Lower leg skin (tissue), 3 donors: ENCODE measurements around the gene SLC7A5.

Experiments used
- POLR2A ChIP-seq, 2 donors: fragments of 450-650 bp; IDR thresholded peaks; one replicate each; pipeline ENCODE4 v1.6.1; 2016 to 2017; ENCODE audit warnings: antibody characterized with exemption in 2 of 2, mild to moderate bottlenecking in 1 of 2, moderate library complexity in 1 of 2
- TF ChIP-seq, protein P1 (sequence below), 3 donors: fragments of 450-650 bp; IDR thresholded peaks; one replicate each; pipeline ENCODE4 v1.5.1; 2016; ENCODE audit warnings: antibody characterized with exemption in 3 of 3, mild to moderate bottlenecking in 3 of 3, moderate library complexity in 2 of 3

DNA sequence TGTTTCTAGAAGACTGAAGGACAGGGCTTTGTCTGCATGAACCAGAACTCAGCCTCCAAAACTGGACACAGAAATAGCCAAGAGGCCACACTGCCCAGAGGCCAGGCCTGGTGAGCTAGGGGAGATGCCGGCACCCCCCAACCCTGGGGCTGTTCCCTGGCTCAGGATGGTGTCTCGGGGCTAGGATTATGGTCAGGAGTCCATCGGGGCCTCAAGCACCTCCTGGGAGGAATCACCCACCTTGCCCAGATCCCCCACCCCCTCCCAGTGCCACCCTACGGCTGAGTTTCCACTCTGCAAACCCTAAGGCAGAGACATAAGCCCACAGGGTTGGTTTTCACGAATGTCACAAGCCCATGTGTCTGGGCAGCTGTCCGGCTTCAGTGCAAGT, 37.2 kb downstream of the SLC7A5 start:
- TF ChIP-seq, protein P1, sequence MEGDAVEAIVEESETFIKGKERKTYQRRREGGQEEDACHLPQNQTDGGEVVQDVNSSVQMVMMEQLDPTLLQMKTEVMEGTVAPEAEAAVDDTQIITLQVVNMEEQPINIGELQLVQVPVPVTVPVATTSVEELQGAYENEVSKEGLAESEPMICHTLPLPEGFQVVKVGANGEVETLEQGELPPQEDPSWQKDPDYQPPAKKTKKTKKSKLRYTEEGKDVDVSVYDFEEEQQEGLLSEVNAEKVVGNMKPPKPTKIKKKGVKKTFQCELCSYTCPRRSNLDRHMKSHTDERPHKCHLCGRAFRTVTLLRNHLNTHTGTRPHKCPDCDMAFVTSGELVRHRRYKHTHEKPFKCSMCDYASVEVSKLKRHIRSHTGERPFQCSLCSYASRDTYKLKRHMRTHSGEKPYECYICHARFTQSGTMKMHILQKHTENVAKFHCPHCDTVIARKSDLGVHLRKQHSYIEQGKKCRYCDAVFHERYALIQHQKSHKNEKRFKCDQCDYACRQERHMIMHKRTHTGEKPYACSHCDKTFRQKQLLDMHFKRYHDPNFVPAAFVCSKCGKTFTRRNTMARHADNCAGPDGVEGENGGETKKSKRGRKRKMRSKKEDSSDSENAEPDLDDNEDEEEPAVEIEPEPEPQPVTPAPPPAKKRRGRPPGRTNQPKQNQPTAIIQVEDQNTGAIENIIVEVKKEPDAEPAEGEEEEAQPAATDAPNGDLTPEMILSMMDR (IDR thresholded peaks at IDR 0.05) = no peak
- no peak for TF ChIP-seq POLR2A (IDR thresholded peaks at IDR 0.05)
